ENCODE data around the gene EDN2. TPM values are rescaled to one million over a fixed set of nuclear protein-coding genes. Genes with fewer than 3 reads are reported as not detected.

Gene EDN2
- polyA plus RNA-seq, 1 experiment = 0.19 TPM

GRCh38 chr1:41497461-41498030 lies 13.1 kb upstream of the EDN2 start:
- no peak for DNase-seq (ENCODE audit: low read depth, low spot score)
- no peak for TF ChIP-seq CTCF (IDR thresholded peaks at IDR 0.05; ENCODE audit: low read depth, low read length)
- Histone ChIP-seq H3K4me3 (ENCODE audit: low read depth, low read length) (no peak overlapping the region), H3K27ac (ENCODE audit: low read depth, low read length) (no peak overlapping the region), H3K27me3 (ENCODE audit: control insufficient read depth, insufficient read depth, low read length) (no peaks in the 10 kb centered on the region), H3K9me3 (ENCODE audit: control insufficient read depth, insufficient read depth, low read length) (no peaks in the 10 kb centered on the region; the same call in 1 of the 2 replicates)
- POLR2A ChIA-PET = no interaction called here
- CTCF ChIA-PET = no interaction called here

- ChIA-PET POLR2A (no interaction called here), CTCF (no interaction called here)
- H3K27ac ChIP-seq (ENCODE audit: low read depth, low read length) = no peak overlapping the region
- no peak for DNase-seq (ENCODE audit: low read depth, low spot score)
- H3K4me3 ChIP-seq (ENCODE audit: low read depth, low read length) = no peak overlapping the region
- TF ChIP-seq CTCF (IDR thresholded peaks at IDR 0.05; ENCODE audit: low read depth, low read length) = no peak
- no peaks in the 10 kb centered on the region for H3K27me3 ChIP-seq (ENCODE audit: control insufficient read depth, insufficient read depth, low read length)
- no peaks in the 10 kb centered on the region; the same call in 1 of the 2 replicates for H3K9me3 ChIP-seq (ENCODE audit: control insufficient read depth, insufficient read depth, low read length)
Measured at GRCh38 chr1:41497056-41497440, 12.6 kb upstream of the EDN2 start.

GRCh38 chr1:41496080-41497055 lies 11.9 kb upstream of the EDN2 start:
- Histone ChIP-seq H3K27ac (ENCODE audit: low read depth, low read length) (peak overlapping the region; percentile 57), H3K4me3 (ENCODE audit: low read depth, low read length) (peak overlapping the region; percentile 40; the same call in 1 of the 2 replicates), H3K9me3 (ENCODE audit: control insufficient read depth, insufficient read depth, low read length) (no peaks in the 10 kb centered on the region; the same call in 1 of the 2 replicates), H3K27me3 (ENCODE audit: control insufficient read depth, insufficient read depth, low read length) (no peaks in the 10 kb centered on the region)
- ChIA-PET CTCF (no interaction called here), POLR2A (no interaction called here)
- peak; percentile 3; the same call in 1 of the 2 replicates for TF ChIP-seq CTCF (IDR thresholded peaks at IDR 0.05; ENCODE audit: low read depth, low read length)
- DNase-seq (ENCODE audit: low read depth, low spot score) = peak; percentile 73

- CTCF ChIA-PET = interaction anchor here (0.7 to 1.5 kb wide), 2 partner anchors 20 to 22 kb away, joined by 3 to 6 read pairs; no protein-coding TSS in a partner anchor
- Histone ChIP-seq H3K4me3 (ENCODE audit: low read depth, low read length) (0 out of 2 replicates have a peak overlapping the region, but pooled peaks have one; percentile 40), H3K27ac (ENCODE audit: low read depth, low read length) (peak overlapping the region; percentile 57), H3K9me3 (ENCODE audit: control insufficient read depth, insufficient read depth, low read length) (no peaks in the 10 kb centered on the region; the same call in 1 of the 2 replicates), H3K27me3 (ENCODE audit: control insufficient read depth, insufficient read depth, low read length) (no peaks in the 10 kb centered on the region)
- TF ChIP-seq CTCF (IDR thresholded peaks at IDR 0.05; ENCODE audit: low read depth, low read length) = peak; percentile 32; the same call in 1 of the 2 replicates
- DNase-seq (ENCODE audit: low read depth, low spot score) = no peak
- POLR2A ChIA-PET = no interaction called here
Measured at GRCh38 chr1:41495210-41495948, 10.9 kb upstream of the EDN2 start.
